HepG2 (cell line): ENCODE results near the gene DCLRE1C. TPM values are rescaled to one million over a fixed set of nuclear protein-coding genes. Genes with fewer than 3 reads are reported as not detected.

Experiments used
- AGO2 ChIP-seq: fragments of 200-400 bp; formaldehyde crosslinking; optimal IDR thresholded peaks from 2 replicates; pipeline ENCODE3; 2017; ENCODE audit warnings: mild to moderate bottlenecking, low read depth, low read length, moderate library complexity
- ARHGAP35 ChIP-seq: sonication (generic); formaldehyde crosslinking; IDR thresholded peaks from 2 replicates; pipeline ENCODE4 v1.9.0; 2022; ENCODE audit warnings: mild to moderate bottlenecking, inconsistent platforms, moderate library complexity, missing genetic modification reagents, borderline replicate concordance
- BHLHE40 ChIP-seq: IDR thresholded peaks from 2 replicates; pipeline ENCODE4 v1.6.1; 2011; ENCODE audit warnings: low read length, improper control_type of control experiment
- CREM ChIP-seq, 2 experiments: sonication (generic) in 1 of 2; formaldehyde crosslinking in 1 of 2; IDR thresholded peaks; 2 replicates each; pipeline versions ENCODE4 v1.4.0 to v1.6.1; 2016 to 2020; ENCODE audit warnings: antibody characterized with exemption in 1 of 2, mild to moderate bottlenecking in 1 of 2, missing genetic modification reagents in 1 of 2
- DMTF1 ChIP-seq: sonication (generic); formaldehyde crosslinking; IDR thresholded peaks from 2 replicates; pipeline ENCODE4 v1.4.0; 2020; ENCODE audit warnings: mild to moderate bottlenecking, missing genetic modification reagents
- EED ChIP-seq: sonication (generic); formaldehyde crosslinking; IDR thresholded peaks from 2 replicates; pipeline ENCODE4 v1.5.0; 2020; ENCODE audit warnings: mild to moderate bottlenecking, missing genetic modification reagents
- GATAD2A ChIP-seq: IDR thresholded peaks from 2 replicates; pipeline ENCODE4 v1.6.1; 2016
- MED1 ChIP-seq: sonication (generic); formaldehyde crosslinking; IDR thresholded peaks from 2 replicates; pipeline ENCODE4 v1.4.0; 2020; ENCODE audit warnings: missing genetic modification reagents
- NFIC ChIP-seq: IDR thresholded peaks from 2 replicates; pipeline ENCODE4 v1.6.1; 2012; ENCODE audit warnings: mild to moderate bottlenecking, low read length, inconsistent platforms
- NR3C1 ChIP-seq: sonication (generic); formaldehyde crosslinking; IDR thresholded peaks from 2 replicates; pipeline ENCODE4 v1.4.0; 2020; ENCODE audit warnings: missing genetic modification reagents
- PHB2 ChIP-seq: fragments of 450-650 bp; IDR thresholded peaks from 2 replicates; pipeline ENCODE4 v1.6.1; 2018; ENCODE audit not compliant: partially characterized antibody
- PPARG ChIP-seq: conservative IDR thresholded peaks from 2 replicates; pipeline ENCODE4 v1.6.1; 2016; ENCODE audit warnings: missing biosample characterization, missing genetic modification reagents
- TFDP2 ChIP-seq: sonication (generic); formaldehyde crosslinking; IDR thresholded peaks from 2 replicates; pipeline ENCODE4 v1.4.0; 2020; ENCODE audit warnings: missing genetic modification reagents
- TP53 ChIP-seq: sonication (generic); formaldehyde crosslinking; conservative IDR thresholded peaks from 2 replicates; pipeline ENCODE4 v1.4.0; 2020; ENCODE audit warnings: missing genetic modification reagents
- USF2 ChIP-seq, 2 experiments: sonication (generic) in 1 of 2; formaldehyde crosslinking in 1 of 2; IDR thresholded peaks; 2 replicates each; pipeline versions ENCODE4 v1.5.1 to v1.6.1; 2011 to 2020; ENCODE audit warnings: borderline replicate concordance in 1 of 2, low read depth in 1 of 2, low read length in 1 of 2, mild to moderate bottlenecking in 1 of 2, missing genetic modification reagents in 1 of 2, moderate library complexity in 1 of 2
- ZBTB34 ChIP-seq: sonication (generic); formaldehyde crosslinking; IDR thresholded peaks from 2 replicates; pipeline ENCODE4 v1.8.0; 2022; ENCODE audit warnings: mild to moderate bottlenecking, missing genetic modification reagents
- ZNF33B ChIP-seq: sonication (generic); formaldehyde crosslinking; IDR thresholded peaks from 2 replicates; pipeline ENCODE4 v1.5.1; 2020; ENCODE audit warnings: mild to moderate bottlenecking, missing genetic modification reagents
- ZNF446 ChIP-seq: sonication (generic); formaldehyde crosslinking; IDR thresholded peaks from 2 replicates; pipeline ENCODE4 v1.5.0; 2020; ENCODE audit warnings: mild to moderate bottlenecking, missing genetic modification reagents
- ZNF724P ChIP-seq: sonication (generic); formaldehyde crosslinking; IDR thresholded peaks from 2 replicates; pipeline ENCODE4 v1.8.0; 2022; ENCODE audit warnings: missing genetic modification reagents, borderline replicate concordance
- ZNF746 ChIP-seq: sonication (generic); formaldehyde crosslinking; IDR thresholded peaks from 2 replicates; pipeline ENCODE4 v1.8.0; 2022; ENCODE audit warnings: mild to moderate bottlenecking, missing genetic modification reagents
- ZNF761 ChIP-seq: sonication (generic); formaldehyde crosslinking; conservative IDR thresholded peaks from 2 replicates; pipeline ENCODE4 v1.4.0; 2020; ENCODE audit warnings: mild to moderate bottlenecking, missing genetic modification reagents
- ZNF83 ChIP-seq: sonication (generic); formaldehyde crosslinking; IDR thresholded peaks from 2 replicates; pipeline ENCODE4 v1.4.0; 2020; ENCODE audit warnings: missing genetic modification reagents, mild to moderate bottlenecking, borderline replicate concordance
- polyA plus RNA-seq, 8 experiments: library from polyadenylated mRNA; depleted of rRNA in 3 of 8; stranded (reverse) in 7 of 8; unstranded in 1 of 8; fragments of >200 nt; fragmentation: Illumina TruSeq in 4 of 8; extraction: Trizol in 4 of 8; gene quantifications; 2 replicates each; pipeline versions ENCODE4 v1.2.1 to v1.2.3, GENCODE V29; 2011 to 2016; ENCODE audit warnings: low read depth in 4 of 8, missing spikeins in 1 of 8, mixed read lengths in 1 of 8; ENCODE audit not compliant: insufficient read depth in 1 of 8
- total RNA-seq, 5 experiments: library from RNA; depleted of rRNA; stranded (reverse); fragments of >200 nt; fragmentation: Illumina TruSeq; extraction: Trizol; gene quantifications; 2 replicates each; pipeline ENCODE4 v1.2.3, GENCODE V29; 2016; ENCODE audit warnings: low read depth in 1 of 5

Gene DCLRE1C
- total and polyA plus RNA-seq, 2 of the 13 experiments (the other 11 are each of a cell fraction or from before 2014, with no cell fraction given), result 3.0 to 10.3 TPM

GRCh38 chr10:14954001-14954770 lies at the start of gene DCLRE1C (continued):
- TF ChIP-seq ZNF446 (CRISPR knock-in tag), result 0 out of 2 replicates have a peak, but pooled peaks have one; percentile 77
- peak; percentile 61; the same call in 1 of the 2 replicates for TF ChIP-seq CREM (IDR thresholded peaks at IDR 0.05)
- TF ChIP-seq CREM (CRISPR knock-in tag; IDR thresholded peaks at IDR 0.05), result no peak
- peak; percentile 99 for TF ChIP-seq ZNF724P
- no peak for TF ChIP-seq AGO2
- no peak for TF ChIP-seq TP53 (CRISPR knock-in tag)
- TF ChIP-seq ZNF83 (CRISPR knock-in tag), result 0 out of 2 replicates have a peak, but pooled peaks have one; percentile 57
- TF ChIP-seq NR3C1, result no peak
- TF ChIP-seq BHLHE40, result peak; percentile 79
- TF ChIP-seq ZNF746, result 0 out of 2 replicates have a peak, but pooled peaks have one; percentile 61
- TF ChIP-seq TFDP2 (CRISPR knock-in tag), result peak; percentile 100
- TF ChIP-seq MED1 (CRISPR knock-in tag), result peak; percentile 71
- no peak for TF ChIP-seq PHB2
- TF ChIP-seq GATAD2A (CRISPR knock-in tag), result peak; percentile 57
- TF ChIP-seq USF2 (IDR thresholded peaks at IDR 0.05; ENCODE audit: low read depth, low read length), result no peak
- TF ChIP-seq USF2 (CRISPR knock-in tag; IDR thresholded peaks at IDR 0.05; ENCODE audit: borderline replicate concordance), result no peak; the same call in 1 of the 2 replicates
- TF ChIP-seq ZNF761 (CRISPR knock-in tag), result peak; percentile 94
- 0 out of 2 replicates have a peak, but pooled peaks have one; percentile 27 for TF ChIP-seq NFIC
- no peak; the same call in none of the 2 replicates for TF ChIP-seq ARHGAP35 (CRISPR knock-in tag)
- TF ChIP-seq ZBTB34 (CRISPR knock-in tag), result peak; percentile 94
- TF ChIP-seq DMTF1 (CRISPR knock-in tag), result no peak
- TF ChIP-seq ZNF33B (CRISPR knock-in tag), result peak; percentile 94; the same call in 1 of the 2 replicates
- 0 out of 2 replicates have a peak, but pooled peaks have one; percentile 44 for TF ChIP-seq EED (CRISPR knock-in tag)
- 0 out of 2 replicates have a peak, but pooled peaks have one; percentile 34 for TF ChIP-seq PPARG
